ENCODE measurements around the gene PPFIA1.

PPFIA1 gene

GRCh38 chr11:70323806-70324205 is 53.3 kb downstream of the PPFIA1 start:
- H3K36me3 ChIP-seq (ENCODE audit: low read depth): peaks cover 42% of the 10 kb centered on the region

GRCh38 chr11:70324376-70325115 is 54.1 kb downstream of the PPFIA1 start:
- peaks cover 49% of the 10 kb centered on the region for H3K36me3 ChIP-seq (ENCODE audit: low read depth)
- no peaks in the 10 kb centered on the region for H3K4me1 ChIP-seq (ENCODE audit: insufficient read depth, poor library complexity, severe bottlenecking)
- H3K27ac ChIP-seq (ENCODE audit: poor library complexity, severe bottlenecking): no peak overlapping the region
- H3K9me3 ChIP-seq (ENCODE audit: severe bottlenecking): no peaks in the 10 kb centered on the region
- DNase-seq (ENCODE audit: low spot score): no peak
- no peak for ATAC-seq (ENCODE audit: low read depth)
- H3K4me3 ChIP-seq (ENCODE audit: severe bottlenecking): no peak overlapping the region
- TF ChIP-seq, protein P1, sequence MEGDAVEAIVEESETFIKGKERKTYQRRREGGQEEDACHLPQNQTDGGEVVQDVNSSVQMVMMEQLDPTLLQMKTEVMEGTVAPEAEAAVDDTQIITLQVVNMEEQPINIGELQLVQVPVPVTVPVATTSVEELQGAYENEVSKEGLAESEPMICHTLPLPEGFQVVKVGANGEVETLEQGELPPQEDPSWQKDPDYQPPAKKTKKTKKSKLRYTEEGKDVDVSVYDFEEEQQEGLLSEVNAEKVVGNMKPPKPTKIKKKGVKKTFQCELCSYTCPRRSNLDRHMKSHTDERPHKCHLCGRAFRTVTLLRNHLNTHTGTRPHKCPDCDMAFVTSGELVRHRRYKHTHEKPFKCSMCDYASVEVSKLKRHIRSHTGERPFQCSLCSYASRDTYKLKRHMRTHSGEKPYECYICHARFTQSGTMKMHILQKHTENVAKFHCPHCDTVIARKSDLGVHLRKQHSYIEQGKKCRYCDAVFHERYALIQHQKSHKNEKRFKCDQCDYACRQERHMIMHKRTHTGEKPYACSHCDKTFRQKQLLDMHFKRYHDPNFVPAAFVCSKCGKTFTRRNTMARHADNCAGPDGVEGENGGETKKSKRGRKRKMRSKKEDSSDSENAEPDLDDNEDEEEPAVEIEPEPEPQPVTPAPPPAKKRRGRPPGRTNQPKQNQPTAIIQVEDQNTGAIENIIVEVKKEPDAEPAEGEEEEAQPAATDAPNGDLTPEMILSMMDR (IDR thresholded peaks at IDR 0.05; ENCODE audit: poor library complexity, severe bottlenecking): no peak
- no peaks in the 10 kb centered on the region for H3K27me3 ChIP-seq (ENCODE audit: insufficient read depth, poor library complexity, severe bottlenecking)

More at GRCh38 chr11:70323806-70324205, 53.3 kb downstream of the PPFIA1 start:
- no peaks in the 10 kb centered on the region for H3K27me3 ChIP-seq (ENCODE audit: insufficient read depth, poor library complexity, severe bottlenecking)
- TF ChIP-seq, protein P1 (IDR thresholded peaks at IDR 0.05; ENCODE audit: poor library complexity, severe bottlenecking): no peak
- no peak overlapping the region for H3K4me3 ChIP-seq (ENCODE audit: severe bottlenecking)
- no peak for DNase-seq (ENCODE audit: low spot score)
- ATAC-seq (ENCODE audit: low read depth): no peak
- H3K9me3 ChIP-seq (ENCODE audit: severe bottlenecking): no peaks in the 10 kb centered on the region
- no peaks in the 10 kb centered on the region for H3K4me1 ChIP-seq (ENCODE audit: insufficient read depth, poor library complexity, severe bottlenecking)
- no peak overlapping the region for H3K27ac ChIP-seq (ENCODE audit: poor library complexity, severe bottlenecking)

DNA sequence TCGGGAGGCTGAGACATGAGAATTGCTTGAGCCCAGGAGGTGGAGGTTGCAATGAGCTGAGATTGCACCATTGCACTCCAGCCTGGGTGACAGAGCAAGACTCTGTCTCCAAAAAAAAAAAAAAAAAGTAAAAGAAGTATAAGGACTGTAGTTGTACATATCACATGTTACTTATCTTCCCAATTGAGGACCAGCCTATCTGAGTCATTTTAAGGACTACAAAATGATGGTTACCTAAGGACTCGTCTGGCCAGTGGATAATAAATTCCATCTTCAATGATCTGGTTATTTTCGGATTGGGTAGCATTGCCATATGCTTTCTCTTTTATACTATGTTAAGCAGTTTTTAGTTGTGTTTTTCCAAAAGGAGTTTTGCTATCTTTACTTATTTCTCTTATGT is 55.3 kb downstream of the PPFIA1 start:
- Histone ChIP-seq H3K4me1 (ENCODE audit: insufficient read depth, poor library complexity, severe bottlenecking) (no peaks in the 10 kb centered on the region), H3K27ac (ENCODE audit: poor library complexity, severe bottlenecking) (no peak overlapping the region), H3K36me3 (ENCODE audit: low read depth) (peaks cover 60% of the 10 kb centered on the region), H3K4me3 (ENCODE audit: severe bottlenecking) (no peak overlapping the region), H3K27me3 (ENCODE audit: insufficient read depth, poor library complexity, severe bottlenecking) (no peaks in the 10 kb centered on the region), H3K9me3 (ENCODE audit: severe bottlenecking) (no peaks in the 10 kb centered on the region)
- TF ChIP-seq, protein P1 (IDR thresholded peaks at IDR 0.05; ENCODE audit: poor library complexity, severe bottlenecking): no peak
- ATAC-seq (ENCODE audit: low read depth) (no peak), DNase-seq (ENCODE audit: low spot score) (no peak)

DNA sequence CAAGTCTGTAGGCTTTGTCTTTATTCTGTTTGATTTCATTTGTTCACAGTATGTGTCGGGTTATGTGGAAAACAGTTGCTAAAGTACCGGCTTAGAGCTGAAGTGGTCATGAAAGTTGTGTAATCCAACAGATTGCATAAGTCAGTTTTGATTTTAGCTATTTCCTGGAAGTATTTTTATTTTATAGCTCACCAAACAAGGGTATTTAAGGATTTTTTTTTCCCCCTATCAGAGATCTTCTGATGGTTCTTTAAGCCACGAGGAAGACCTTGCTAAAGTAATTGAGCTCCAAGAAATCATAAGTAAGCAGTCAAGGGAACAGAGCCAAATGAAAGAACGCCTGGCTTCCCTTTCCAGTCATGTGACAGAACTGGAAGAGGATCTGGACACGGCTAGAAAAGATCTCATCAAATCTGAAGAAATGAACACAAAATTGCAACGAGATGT is 55.9 kb downstream of the PPFIA1 start:
- no peak overlapping the region for H3K27ac ChIP-seq (ENCODE audit: poor library complexity, severe bottlenecking)
- DNase-seq (ENCODE audit: low spot score): no peak

More for the DNA sequence above, 55.9 kb downstream of the PPFIA1 start:
- Histone ChIP-seq H3K4me3 (ENCODE audit: severe bottlenecking) (no peak overlapping the region), H3K27me3 (ENCODE audit: insufficient read depth, poor library complexity, severe bottlenecking) (no peaks in the 10 kb centered on the region), H3K9me3 (ENCODE audit: severe bottlenecking) (no peaks in the 10 kb centered on the region), H3K4me1 (ENCODE audit: insufficient read depth, poor library complexity, severe bottlenecking) (no peaks in the 10 kb centered on the region), H3K36me3 (ENCODE audit: low read depth) (peaks cover 60% of the 10 kb centered on the region)
- TF ChIP-seq, protein P1 (IDR thresholded peaks at IDR 0.05; ENCODE audit: poor library complexity, severe bottlenecking): no peak
- no peak for ATAC-seq (ENCODE audit: low read depth)

Data from RWPE2 (cell line).